Measurements from ENCODE around the gene NAPSA. TPM values are rescaled to one million over a fixed set of nuclear protein-coding genes. Genes with fewer than 3 reads are reported as not detected.
A peak's percentile ranks its signal among the peaks of the same experiment; 100 is the strongest.

NAPSA gene
- total and polyA plus RNA-seq, 10 of the 15 experiments (the other 5 are each of a cell fraction or from before 2014, with no cell fraction given), result 6.7 to 45.4 (median 17.1) TPM

- TF ChIP-seq ZBTB11 (CRISPR knock-in tag; IDR thresholded peaks at IDR 0.05), result no peak
- no peak for TF ChIP-seq IRF3 (IDR thresholded peaks at IDR 0.05)
- TF ChIP-seq IRF5 (IDR thresholded peaks at IDR 0.05; ENCODE audit: borderline replicate concordance), result no peak
- peak; percentile 31 to 35; a peak in 2 of 4 replicates for TF ChIP-seq IKZF2 (IDR thresholded peaks at IDR 0.05)
- TF ChIP-seq BCL3 (IDR thresholded peaks at IDR 0.05; ENCODE audit: borderline replicate concordance, insufficient read depth, low read depth, low read length, poor library complexity, severe bottlenecking), result no peak
- peak; percentile 69 for TF ChIP-seq ZNF687 (IDR thresholded peaks at IDR 0.05)
- TF ChIP-seq ZBTB33 (IDR thresholded peaks at IDR 0.05), result no peak
- TF ChIP-seq FOXM1 (IDR thresholded peaks at IDR 0.05; ENCODE audit: low read depth, low read length), result no peak
- TF ChIP-seq NR2F1 (conservative IDR thresholded peaks at IDR 0.05), result no peak
- TF ChIP-seq RAD21 (IDR thresholded peaks at IDR 0.05; ENCODE audit: insufficient read depth, low read depth, low read length), result no peak
- TF ChIP-seq ATF7 (IDR thresholded peaks at IDR 0.05; ENCODE audit: low read depth), result peak; percentile 100
These were observed 6.7 kb downstream of the NAPSA start (continued) for GRCh38 chr19:50358483-50359327.

Measured in GM12878 (cell line).